HUES64 (cell line): ENCODE data around the gene SEMA4G.

ENCODE experiments used
- H3K27ac ChIP-seq: 2 replicates; pipeline ENCODE4 v1.7.0; 2013; ENCODE audit warnings: low read depth, low read length, inconsistent platforms
- H3K27me3 ChIP-seq: 2 replicates; pipeline ENCODE4 v1.6.1; 2013; ENCODE audit warnings: mild to moderate bottlenecking, low read length; ENCODE audit not compliant: insufficient read depth
- H3K36me3 ChIP-seq: 2 replicates; pipeline ENCODE4 v1.6.1; 2013; ENCODE audit warnings: mild to moderate bottlenecking, low read length; ENCODE audit not compliant: insufficient read depth
- H3K4me1 ChIP-seq: 2 replicates; pipeline ENCODE4 v1.6.1; 2013; ENCODE audit warnings: mild to moderate bottlenecking, low read length, moderate library complexity; ENCODE audit not compliant: insufficient read depth
- H3K4me3 ChIP-seq: 2 replicates; pipeline ENCODE4 v1.5.1; 2013; ENCODE audit warnings: mild to moderate bottlenecking, low read length, moderate library complexity
- H3K9ac ChIP-seq: 2 replicates; pipeline ENCODE4 v1.6.1; 2013; ENCODE audit warnings: mild to moderate bottlenecking, low read depth, low read length
- H3K9me3 ChIP-seq: 2 replicates; pipeline ENCODE4 v1.6.1; 2013; ENCODE audit warnings: low read depth, low read length; ENCODE audit not compliant: insufficient read depth
- WGBS: fragments of 150-250, 120-280 bp; methylation state at CpG from one replicate; pipeline ENCODE4 v1.1.7; 2013; ENCODE audit warnings: missing lambda C conversion rate; 5-methylcytosine and 5-hydroxymethylcytosine counted together

The SEMA4G gene

DNA sequence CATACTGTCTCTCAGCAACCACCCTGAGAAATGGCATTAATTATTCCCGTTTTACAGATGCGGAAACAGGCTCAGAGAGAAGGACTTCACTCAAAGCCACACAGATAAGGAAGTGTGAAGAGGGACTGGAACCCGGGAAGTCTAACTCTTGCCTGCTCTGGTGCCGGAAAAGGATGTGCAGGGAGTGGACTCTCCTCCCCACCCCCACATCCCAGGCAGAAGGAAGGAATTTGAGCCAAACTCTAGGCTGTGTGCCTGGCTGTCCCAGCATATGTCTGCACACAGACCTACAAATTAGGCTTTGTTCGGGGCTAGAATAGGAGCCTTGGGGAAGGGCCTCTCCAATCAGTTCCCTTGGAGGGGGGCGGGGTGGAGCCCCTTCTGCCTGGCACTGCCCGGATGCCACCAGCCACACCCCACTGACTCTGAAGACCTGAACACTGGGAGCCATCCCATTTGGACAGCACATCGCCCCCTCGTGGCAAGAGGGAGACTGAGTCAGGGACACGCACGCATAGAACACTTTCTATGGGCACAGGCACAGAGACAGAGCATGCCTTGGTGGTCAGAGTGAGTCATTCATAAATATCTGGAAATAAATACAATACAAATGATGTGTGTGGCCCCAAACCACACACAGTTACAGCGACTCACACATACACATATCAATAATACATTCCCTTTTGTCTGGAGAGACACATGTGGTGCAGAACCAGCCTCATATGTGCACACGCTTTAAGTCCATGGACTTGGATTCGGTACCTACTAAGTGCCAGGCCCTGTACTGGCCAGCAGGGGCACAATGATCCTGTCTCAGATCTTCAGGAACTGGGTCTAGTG lies 43.4 kb downstream of the SEMA4G start:
- H3K9me3 ChIP-seq = no peaks in the 10 kb centered on the region
- no peaks in the 10 kb centered on the region for H3K4me1 ChIP-seq
- WGBS = 46% methylated on average over 13 of the region's 14 CpGs
- H3K9ac ChIP-seq = no peak overlapping the region
- no peak overlapping the region for H3K27ac ChIP-seq
- H3K36me3 ChIP-seq = no peaks in the 10 kb centered on the region
- no peak overlapping the region for H3K4me3 ChIP-seq
- peaks cover 32% of the 10 kb centered on the region for H3K27me3 ChIP-seq

DNA sequence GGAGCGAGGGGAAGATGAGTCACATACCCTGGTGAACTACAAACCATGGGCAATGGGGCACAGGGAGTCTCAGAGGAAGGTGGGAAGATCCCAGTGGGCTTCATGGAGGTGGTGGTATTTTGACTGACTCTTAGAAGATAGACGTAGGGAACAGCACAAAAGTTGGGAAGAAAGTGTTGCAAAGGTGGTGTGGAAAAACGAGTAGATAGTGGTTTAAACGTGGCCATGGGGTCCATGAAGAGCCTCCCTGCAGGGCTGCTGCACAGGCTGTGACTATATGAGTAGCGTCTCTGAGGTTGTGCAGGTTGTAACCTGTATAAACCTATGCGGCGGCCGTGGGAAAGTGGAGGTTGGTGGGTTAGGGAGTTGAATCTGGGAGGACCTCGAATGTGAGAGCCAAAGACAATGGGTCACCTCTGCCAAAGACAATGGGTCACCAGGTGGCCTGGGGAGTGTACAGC lies 44.1 kb downstream of the SEMA4G start:
- no peak overlapping the region for H3K4me3 ChIP-seq
- 70% methylated on average over 9 of the region's 9 CpGs for WGBS
- H3K27ac ChIP-seq = no peak overlapping the region
- H3K36me3 ChIP-seq = no peaks in the 10 kb centered on the region
- H3K27me3 ChIP-seq = peaks cover 39% of the 10 kb centered on the region
- H3K4me1 ChIP-seq = no peaks in the 10 kb centered on the region
- H3K9me3 ChIP-seq = no peaks in the 10 kb centered on the region
- no peak overlapping the region for H3K9ac ChIP-seq

DNA sequence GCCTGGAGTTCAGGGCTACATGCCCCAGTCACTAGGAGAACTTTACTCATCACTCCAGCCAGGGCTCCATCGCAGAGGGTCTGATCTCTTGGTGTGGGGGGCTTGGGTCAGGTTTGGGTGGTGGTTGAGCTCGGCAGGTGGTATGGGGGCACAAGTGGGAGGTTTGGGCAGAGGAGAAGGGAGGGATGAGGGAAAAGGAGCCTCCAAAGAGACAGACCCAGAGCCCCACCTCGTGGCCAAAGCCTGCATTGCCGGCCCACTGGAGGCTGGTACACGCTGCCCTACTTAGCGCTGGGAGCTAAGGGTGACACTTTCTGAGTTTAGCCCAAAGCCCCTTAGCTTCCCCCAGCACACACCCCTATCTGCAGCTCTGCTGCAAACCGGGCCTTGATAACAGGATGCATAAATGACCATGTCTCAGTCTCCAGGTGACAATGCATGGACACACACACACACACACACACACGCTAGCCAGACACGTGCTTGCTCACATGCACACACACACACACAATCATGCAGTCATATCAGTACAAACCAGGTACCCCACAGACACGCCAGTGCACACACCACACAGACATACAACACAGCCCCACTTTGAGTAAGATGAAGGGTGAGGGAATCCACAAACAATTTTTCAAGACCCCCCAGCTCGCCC lies 45.1 kb downstream of the SEMA4G start:
- H3K4me3 ChIP-seq = no peak overlapping the region
- WGBS = 28% methylated on average over 10 of the region's 11 CpGs
- H3K9ac ChIP-seq = no peak overlapping the region
- no peaks in the 10 kb centered on the region for H3K4me1 ChIP-seq
- no peak overlapping the region for H3K27ac ChIP-seq
- H3K9me3 ChIP-seq = no peaks in the 10 kb centered on the region
- peaks cover 48% of the 10 kb centered on the region for H3K27me3 ChIP-seq
- no peaks in the 10 kb centered on the region for H3K36me3 ChIP-seq

DNA sequence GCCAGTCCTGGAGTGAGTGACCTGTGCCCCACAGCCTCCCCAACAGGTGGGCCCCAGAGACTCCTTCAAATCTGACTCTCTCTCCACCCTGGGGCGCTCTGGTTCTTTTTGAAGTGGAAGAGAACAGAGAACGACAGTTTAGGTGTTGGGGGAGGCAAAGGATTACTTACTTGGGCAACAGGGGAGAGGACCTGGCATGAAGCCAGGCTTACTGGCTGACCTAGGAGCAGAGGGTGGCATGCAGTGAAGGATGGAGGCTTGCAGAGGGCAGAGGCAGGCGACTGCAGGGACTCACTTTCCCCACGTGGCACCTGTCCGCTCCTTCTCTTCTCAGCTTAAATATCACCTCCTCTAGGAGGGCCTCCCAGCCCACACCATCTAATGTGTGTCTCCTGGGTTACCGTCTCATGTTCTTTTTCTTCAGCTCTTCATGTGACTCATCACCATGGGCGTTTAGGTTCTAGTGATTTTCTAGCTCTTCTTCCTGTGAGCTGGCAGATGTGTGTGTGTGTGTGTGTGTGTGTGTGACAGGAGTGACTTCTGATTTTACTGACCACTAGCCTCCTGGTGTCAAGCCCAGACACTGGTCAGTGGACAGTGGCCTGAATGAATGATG lies 45.8 kb downstream of the SEMA4G start:
- no peaks in the 10 kb centered on the region for H3K9me3 ChIP-seq
- no peak overlapping the region for H3K9ac ChIP-seq
- H3K36me3 ChIP-seq = no peaks in the 10 kb centered on the region
- H3K27me3 ChIP-seq = peaks cover 54% of the 10 kb centered on the region
- no peaks in the 10 kb centered on the region for H3K4me1 ChIP-seq
- 54% methylated on average over 6 of the region's 7 CpGs for WGBS
- no peak overlapping the region for H3K4me3 ChIP-seq
- no peak overlapping the region for H3K27ac ChIP-seq

DNA sequence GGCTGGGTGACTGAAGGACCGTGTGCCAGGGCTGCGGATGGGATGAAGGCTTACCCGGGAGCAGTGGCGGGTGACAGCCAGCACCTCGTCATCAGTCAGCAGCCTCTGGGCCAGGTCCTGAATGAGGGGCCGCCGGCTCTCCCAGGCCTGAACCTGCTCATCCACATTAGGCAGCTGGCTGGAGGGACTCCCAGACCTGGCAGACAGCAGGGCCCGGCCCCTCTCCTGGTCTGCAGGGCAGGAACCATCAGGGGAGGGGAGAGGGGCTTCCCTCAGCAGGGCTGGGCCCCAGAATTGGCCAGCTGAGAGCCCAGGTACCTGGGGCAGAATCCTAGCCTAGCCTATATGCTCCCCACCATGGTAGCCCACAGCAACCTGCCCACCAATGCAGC lies 46.3 kb downstream of the SEMA4G start:
- H3K4me1 ChIP-seq = no peaks in the 10 kb centered on the region
- 89% methylated on average over 8 of the region's 8 CpGs for WGBS
- peaks cover 58% of the 10 kb centered on the region for H3K27me3 ChIP-seq
- no peak overlapping the region for H3K9ac ChIP-seq
- H3K27ac ChIP-seq = no peak overlapping the region
- no peaks in the 10 kb centered on the region for H3K36me3 ChIP-seq
- no peaks in the 10 kb centered on the region for H3K9me3 ChIP-seq
- no peak overlapping the region for H3K4me3 ChIP-seq

DNA sequence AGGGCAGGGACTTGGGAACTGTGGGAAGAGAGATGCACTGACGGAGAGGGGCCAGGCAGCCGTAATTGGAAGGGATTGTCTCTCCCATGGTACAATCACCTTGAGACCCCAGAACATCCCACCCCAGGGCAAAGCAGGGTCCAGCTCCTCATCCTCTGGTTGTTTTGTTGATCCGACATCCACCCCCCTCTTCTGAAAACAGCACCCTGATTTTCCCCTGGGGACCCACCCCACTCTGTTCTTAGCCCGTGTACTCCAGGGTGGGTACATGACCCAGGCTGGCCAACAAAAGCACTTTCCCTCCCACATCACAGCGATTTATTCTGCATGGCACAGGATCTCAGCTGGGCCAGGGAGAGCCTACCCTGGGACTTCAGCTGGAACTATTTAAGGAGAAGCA lies 47.5 kb downstream of the SEMA4G start:
- WGBS = 54% methylated on average over 5 of the region's 5 CpGs
- Histone ChIP-seq H3K4me3 (no peak overlapping the region), H3K27ac (no peak overlapping the region), H3K4me1 (no peaks in the 10 kb centered on the region), H3K9ac (no peak overlapping the region), H3K9me3 (no peaks in the 10 kb centered on the region), H3K36me3 (no peaks in the 10 kb centered on the region), H3K27me3 (peaks cover 66% of the 10 kb centered on the region)

DNA sequence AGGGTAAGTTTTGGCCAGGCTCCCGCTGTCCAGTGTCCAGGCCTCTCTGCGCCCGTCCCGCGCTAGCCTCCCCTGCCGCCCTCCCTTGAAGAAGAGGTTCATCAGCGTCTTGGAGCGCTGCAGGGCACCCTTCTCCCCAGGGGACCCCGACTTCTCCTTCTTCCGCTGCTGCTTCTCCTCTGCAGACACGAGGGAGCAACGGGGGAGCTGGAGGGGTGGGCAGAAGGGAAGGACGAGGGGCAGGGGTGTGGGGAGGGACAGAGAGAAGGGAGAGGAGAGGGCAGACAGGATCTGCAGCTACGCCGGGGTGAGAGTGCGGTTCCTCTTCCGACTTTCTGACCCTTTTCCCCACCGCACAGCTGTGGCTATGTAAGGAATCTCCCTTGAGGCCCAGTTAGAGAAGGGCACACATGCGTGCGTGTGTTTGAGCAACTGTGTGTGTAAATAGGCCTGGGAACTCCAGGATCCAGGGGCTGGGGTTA lies 48.9 kb downstream of the SEMA4G start:
- 10% methylated on average over 20 of the region's 20 CpGs for WGBS
- no peak overlapping the region for H3K9ac ChIP-seq
- peak overlapping the region; percentile 43 for H3K4me3 ChIP-seq
- no peaks in the 10 kb centered on the region for H3K4me1 ChIP-seq
- peaks cover 66% of the 10 kb centered on the region for H3K27me3 ChIP-seq
- H3K36me3 ChIP-seq = no peaks in the 10 kb centered on the region
- H3K27ac ChIP-seq = no peak overlapping the region
- no peaks in the 10 kb centered on the region for H3K9me3 ChIP-seq

DNA sequence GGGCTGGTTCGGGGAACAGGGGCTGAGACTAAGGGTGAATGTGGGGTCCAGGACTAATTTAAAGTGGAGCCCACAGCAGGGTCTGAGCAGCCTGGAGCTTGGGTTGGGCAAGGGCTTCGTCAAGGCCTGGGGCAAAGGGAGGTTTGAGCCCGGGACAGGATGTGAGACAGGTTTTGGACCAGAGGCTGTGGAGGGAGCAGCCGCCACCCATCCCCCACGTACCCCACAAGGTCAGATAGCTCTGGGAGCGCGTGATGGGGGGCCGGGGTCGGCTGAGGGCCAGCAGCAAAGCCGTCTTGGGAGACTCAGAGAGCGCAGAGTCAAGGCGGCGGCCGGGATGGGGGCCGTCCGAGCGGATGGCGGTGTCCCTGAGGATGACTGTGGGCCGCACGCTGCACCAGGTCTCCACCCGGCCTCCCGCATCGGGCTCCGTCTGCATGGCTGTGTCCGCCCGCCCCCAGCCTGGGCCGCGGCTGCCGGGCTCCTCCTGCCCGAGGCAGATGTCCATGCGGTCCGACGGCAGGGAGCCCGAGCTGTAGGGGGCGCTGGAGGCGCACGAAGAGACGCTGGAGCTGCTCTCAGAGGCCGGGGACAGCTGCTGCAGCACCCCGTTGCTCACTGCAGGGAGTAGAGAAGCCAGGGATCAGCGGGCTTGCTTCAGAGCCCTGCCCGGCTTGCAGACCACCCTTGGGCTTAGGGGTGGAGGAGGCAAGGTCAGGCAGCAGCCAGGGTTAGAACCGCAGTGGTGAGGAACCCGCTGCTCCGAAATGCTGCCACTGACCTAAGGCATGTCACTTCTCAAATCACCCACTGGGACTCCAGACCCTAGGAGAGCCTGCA lies 49.5 kb downstream of the SEMA4G start:
- Histone ChIP-seq H3K9me3 (no peaks in the 10 kb centered on the region), H3K4me1 (no peaks in the 10 kb centered on the region), H3K27me3 (peaks cover 66% of the 10 kb centered on the region), H3K27ac (no peak overlapping the region), H3K4me3 (peak overlapping the region; percentile 43), H3K9ac (peak overlapping the region; percentile 3; the same call in 1 of the 2 replicates), H3K36me3 (no peaks in the 10 kb centered on the region)
- WGBS = 8% methylated on average over 45 of the region's 45 CpGs
